HCT116 (cell line): ENCODE data around the gene SOCS1. TPM values are rescaled to one million over a fixed set of nuclear protein-coding genes. Genes with fewer than 3 reads are reported as not detected.

ENCODE experiments used
- ATAC-seq: fragments of 200-7000 bp; cut with Tn5 transposase; 2 replicates; pipeline ENCODE4 v1.9.1; 2020; ENCODE audit warnings: mild to moderate bottlenecking, moderate library complexity
- BruUV-seq: library from RNA; stranded (reverse); fragments of 400-500 nt; replicated peaks from 2 replicates; lab custom pipeline; 2021; lab: Mats Ljungman, UMichigan
- CTCF ChIA-PET: fragments of 300-600 bp; sonication (Branson Sonifier 250); formaldehyde crosslinking; loops from one replicate; lab custom pipeline; 2021; ENCODE audit warnings: antibody characterized with exemption; lab: Charles Lee
- POLR2A ChIA-PET: fragments of 300-600, 350-600 bp; sonication (Branson Sonifier 250); formaldehyde crosslinking; loops from one replicate; lab custom pipeline; 2021; ENCODE audit warnings: antibody characterized with exemption; lab: Charles Lee
- RAD21 ChIA-PET, 2 experiments: fragments of 300-600 bp; sonication (Branson Sonifier 250); formaldehyde crosslinking; loops; one replicate each; lab custom pipeline; 2023; ENCODE audit warnings: low total read pairs in 2 of 2; ENCODE audit not compliant: uncharacterized antibody in 2 of 2, unreplicated experiment in 2 of 2, low non-redundant PET in 1 of 2; lab: Charles Lee
- DNase-seq: peaks from one replicate; pipeline ENCODE4 v3.0.0-alpha.2; 2010; ENCODE audit warnings: low read depth, low spot score
- H2AFZ ChIP-seq: fragments of 200-600 bp; shearing (Covaris generic), sonication (generic); 2 replicates; pipeline ENCODE4 v1.6.1; 2017; ENCODE audit warnings: low read depth, mixed run types, mixed read lengths, antibody characterized with exemption, low read length; ENCODE audit not compliant: poor library complexity, severe bottlenecking
- H3K27ac ChIP-seq: 2 replicates; pipeline ENCODE4 v1.5.1; 2012; ENCODE audit warnings: low read depth, low read length
- H3K27me3 ChIP-seq: fragments of 200-600 bp; sonication (generic); 2 replicates; pipeline ENCODE4 v1.6.1; 2016; ENCODE audit warnings: mixed run types, low read length, mixed read lengths; ENCODE audit not compliant: insufficient read depth
- H3K36me3 ChIP-seq, 2 experiments: fragments of 200-500 bp in 1 of 2; fragments of 200-600 bp in 1 of 2; sonication (Bioruptor generic) in 1 of 2; sonication (generic) in 1 of 2; 2 replicates each; pipeline versions ENCODE4 v1.5.1 to v1.6.1; 2014 to 2016; ENCODE audit warnings: low read length in 2 of 2, inconsistent platforms in 1 of 2, mixed read lengths in 1 of 2, mixed run types in 1 of 2; ENCODE audit not compliant: insufficient read depth in 2 of 2, control insufficient read depth in 1 of 2
- H3K4me1 ChIP-seq, 2 experiments: fragments of 200-600 bp in 1 of 2; sonication (generic) in 1 of 2; 2 replicates each; pipeline versions ENCODE4 v1.5.1 to v1.6.1; 2012 to 2017; ENCODE audit warnings: low read length in 2 of 2, inconsistent platforms in 1 of 2, mild to moderate bottlenecking in 1 of 2, mixed read lengths in 1 of 2, mixed run types in 1 of 2, moderate library complexity in 1 of 2; ENCODE audit not compliant: insufficient read depth in 2 of 2, control insufficient read depth in 1 of 2
- H3K4me2 ChIP-seq: fragments of 200-600 bp; sonication (generic); 2 replicates; pipeline ENCODE4 v1.6.1; 2017; ENCODE audit warnings: mixed run types, low read length, mixed read lengths
- H3K4me3 ChIP-seq, 2 experiments: fragments of 200-600 bp in 1 of 2; sonication (generic) in 1 of 2; replicated peaks in 1 of 2; 2 replicates each; pipeline ENCODE4 v1.5.1; 2011 to 2016; ENCODE audit warnings: low read length in 2 of 2, control low read depth in 1 of 2, low read depth in 1 of 2, mild to moderate bottlenecking in 1 of 2, mixed read lengths in 1 of 2, mixed run types in 1 of 2
- H3K79me2 ChIP-seq: fragments of 200-600 bp; sonication (generic); 2 replicates; pipeline ENCODE4 v1.6.1; 2017; ENCODE audit warnings: mild to moderate bottlenecking, mixed run types, low read length, moderate library complexity, mixed read lengths; ENCODE audit not compliant: insufficient read depth
- H3K9ac ChIP-seq: fragments of 200-600 bp; sonication (generic); 2 replicates; pipeline ENCODE4 v1.6.1; 2016; ENCODE audit warnings: low read length, mixed read lengths
- H3K9me2 ChIP-seq: fragments of 200-600 bp; sonication (generic), shearing (Covaris generic); 2 replicates; pipeline ENCODE4 v1.6.1; 2017; ENCODE audit warnings: mixed run types, mild to moderate bottlenecking, moderate library complexity; ENCODE audit not compliant: insufficient read depth
- H3K9me3 ChIP-seq, 2 experiments: fragments of 200-500 bp in 1 of 2; fragments of 200-600 bp in 1 of 2; sonication (Bioruptor generic) in 1 of 2; sonication (generic) in 1 of 2; 2 replicates each; pipeline ENCODE4 v1.6.1; 2014 to 2017; ENCODE audit warnings: low read length in 2 of 2, mixed read lengths in 2 of 2, inconsistent platforms in 1 of 2, low read depth in 1 of 2, mild to moderate bottlenecking in 1 of 2, mixed run types in 1 of 2, moderate library complexity in 1 of 2; ENCODE audit not compliant: control insufficient read depth in 1 of 2, insufficient read depth in 1 of 2
- H4K20me1 ChIP-seq: fragments of 200-600 bp; sonication (generic), shearing (Covaris generic); 2 replicates; pipeline ENCODE4 v1.6.1; 2017; ENCODE audit warnings: mixed run types, mild to moderate bottlenecking, moderate library complexity; ENCODE audit not compliant: insufficient read depth
- ATF3 ChIP-seq: IDR thresholded peaks from 2 replicates; pipeline ENCODE4 v1.6.1; 2012
- CBX3 ChIP-seq: IDR thresholded peaks from 2 replicates; pipeline ENCODE4 v1.6.1; 2012; ENCODE audit warnings: low read depth
- CEBPB ChIP-seq: IDR thresholded peaks from 2 replicates; pipeline ENCODE4 v1.6.1; 2012; ENCODE audit warnings: low read depth
- CTCF ChIP-seq, 3 experiments: fragments of 200-600 bp in 1 of 3; sonication (generic) in 1 of 3; IDR thresholded peaks in 2 of 3; conservative IDR thresholded peaks in 1 of 3; 2 replicates each; pipeline ENCODE4 v1.5.1; 2012 to 2017; ENCODE audit warnings: low read depth in 2 of 3, low read length in 2 of 3, antibody characterized with exemption in 1 of 3, borderline replicate concordance in 1 of 3, control low read depth in 1 of 3, mild to moderate bottlenecking in 1 of 3, mixed read lengths in 1 of 3, mixed run types in 1 of 3, moderate library complexity in 1 of 3; ENCODE audit not compliant: insufficient read depth in 1 of 3
- ELF1 ChIP-seq: IDR thresholded peaks from 2 replicates; pipeline ENCODE4 v1.6.1; 2012; ENCODE audit warnings: low read depth, borderline replicate concordance
- EZH2 ChIP-seq: fragments of 200-600 bp; sonication (generic); IDR thresholded peaks from 2 replicates; pipeline ENCODE4 v1.6.1; 2017; ENCODE audit warnings: antibody characterized with exemption, mixed run types
- EZH2phosphoT487 ChIP-seq: fragments of 200-600 bp; IDR thresholded peaks from 2 replicates; pipeline ENCODE4 v1.6.1; 2018; ENCODE audit warnings: antibody characterized with exemption, borderline replicate concordance
- FOSL1 ChIP-seq: IDR thresholded peaks from 2 replicates; pipeline ENCODE4 v1.6.1; 2012; ENCODE audit warnings: low read depth
- JUND ChIP-seq: IDR thresholded peaks from 2 replicates; pipeline ENCODE4 v1.6.1; 2012
- POLR2A ChIP-seq: IDR thresholded peaks from 2 replicates; pipeline ENCODE4 v1.7.0; 2011; ENCODE audit warnings: borderline replicate concordance; ENCODE audit not compliant: insufficient read depth, insufficient read length; ENCODE audit errors: extremely low read depth
- POLR2AphosphoS5 ChIP-seq: IDR thresholded peaks from 2 replicates; pipeline ENCODE4 v1.6.1; 2011; ENCODE audit warnings: mild to moderate bottlenecking, low read depth, low read length, moderate library complexity
- SIN3A ChIP-seq: IDR thresholded peaks from 2 replicates; pipeline ENCODE4 v1.6.1; 2012; ENCODE audit warnings: low read depth
- SP1 ChIP-seq: IDR thresholded peaks from 2 replicates; pipeline ENCODE4 v1.6.1; 2012; ENCODE audit warnings: low read depth
- SRF ChIP-seq: IDR thresholded peaks from 2 replicates; pipeline ENCODE4 v1.6.1; 2012; ENCODE audit warnings: low read depth
- YY1 ChIP-seq: IDR thresholded peaks from 2 replicates; pipeline ENCODE4 v1.6.1; 2011; ENCODE audit warnings: low read length, low read depth, moderate library complexity, mild to moderate bottlenecking; ENCODE audit not compliant: insufficient replicate concordance; ENCODE audit errors: extremely low read depth
- ZNF274 ChIP-seq: fragments of 200-500 bp; sonication (Bioruptor generic); IDR thresholded peaks from 2 replicates; pipeline ENCODE4 v1.6.1; 2014; ENCODE audit warnings: mild to moderate bottlenecking, low read depth, low read length, inconsistent platforms
- intact Hi-C: fragments of 100-400 bp; cut with micrococcal nuclease; formaldehyde crosslinking; loops from 2 replicates; pipeline ENCODE4 v1.10.0; 2022
- total RNA-seq: library from RNA; stranded (reverse); gene quantifications from one replicate; pipeline ENCODE4 v1.2.1, GENCODE V29; 2021; ENCODE audit not compliant: unreplicated experiment
- TF ChIP-seq, protein P1 (sequence below): IDR thresholded peaks from 2 replicates; pipeline ENCODE4 v1.6.1; 2012
- TF ChIP-seq, protein P2 (sequence below): IDR thresholded peaks from 2 replicates; pipeline ENCODE4 v1.6.1; 2011; ENCODE audit warnings: mild to moderate bottlenecking, low read length, moderate library complexity; ENCODE audit not compliant: insufficient replicate concordance; ENCODE audit errors: extremely low read depth
- TF ChIP-seq, protein P3 (sequence below): IDR thresholded peaks from 2 replicates; pipeline ENCODE4 v1.6.1; 2012; ENCODE audit warnings: low read depth

SOCS1 gene
- total RNA-seq, 1 experiment from 2014 or later, result 4.9 TPM

DNA sequence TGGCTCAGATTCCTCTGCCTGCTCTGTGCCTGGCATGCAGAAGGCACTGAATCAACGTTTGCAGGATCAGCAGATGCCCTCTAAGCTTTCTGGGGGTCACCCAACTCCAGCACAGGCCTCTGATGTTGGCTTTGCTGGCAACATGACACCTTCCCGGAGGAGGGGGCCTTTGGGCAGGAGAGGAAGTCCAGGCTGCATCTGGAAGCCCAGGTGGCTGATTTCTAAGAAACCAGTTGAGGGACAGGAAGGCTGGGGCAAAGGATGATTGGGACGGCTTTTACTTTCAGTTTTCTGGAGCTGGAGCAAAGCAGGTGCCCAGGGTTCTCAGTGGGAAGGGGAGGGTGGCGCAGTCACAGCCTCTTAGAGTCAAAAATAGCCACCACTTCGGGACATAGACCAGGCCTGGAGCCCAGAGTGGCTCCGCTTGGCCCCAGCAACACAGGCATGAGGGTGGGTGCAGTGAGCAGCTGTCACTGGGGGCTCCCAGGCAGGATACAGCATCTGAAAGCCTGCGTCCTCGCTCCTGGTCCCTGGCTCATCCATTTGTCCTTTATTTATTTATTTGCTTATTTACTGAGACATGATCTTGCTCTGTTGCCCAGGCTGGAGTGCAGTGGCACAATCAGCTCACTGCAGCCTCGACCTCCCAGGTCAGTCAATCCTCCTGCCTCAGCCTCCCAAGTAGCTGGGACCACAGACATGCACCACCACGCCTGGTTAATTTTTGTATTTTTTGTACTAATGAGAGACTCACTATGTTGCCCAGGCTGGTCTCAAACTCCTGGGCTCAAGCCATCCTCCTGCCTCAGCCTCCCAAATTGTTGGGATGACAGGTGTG, 15.1 kb downstream of the SOCS1 start:
- ATAC-seq (no peak), DNase-seq (no peak)
- Histone ChIP-seq H3K4me3 (no peak overlapping the region), H3K27me3 (no peaks in the 10 kb centered on the region), H3K79me2 (no peaks in the 10 kb centered on the region), H3K27ac (no peak overlapping the region), H3K4me2 (no peak overlapping the region), H3K9me3 (no peaks in the 10 kb centered on the region), H3K4me1 (peaks cover 0 to 13% of the 10 kb centered on the region in 2 experiments; a peak in 2 of 4 replicates), H2AFZ (no peak overlapping the region), H3K36me3 (no peaks in the 10 kb centered on the region), H3K9me2 (no peaks in the 10 kb centered on the region), H4K20me1 (no peaks in the 10 kb centered on the region), H3K9ac (no peak overlapping the region)
- RAD21 ChIA-PET, result no interaction called here
- no peak for TF ChIP-seq SIN3A
- no peak for TF ChIP-seq YY1
- no peak for TF ChIP-seq CBX3
- TF ChIP-seq EZH2, result no peak
- TF ChIP-seq CTCF (IDR thresholded peaks at IDR 0.05 in 2 of 3, conservative IDR thresholded peaks at IDR 0.05 in 1 of 3; ENCODE audit: borderline replicate concordance in 1 of 3, insufficient read depth in 1 of 3, low read depth in 2 of 3, low read length in 2 of 3), result no peak
- TF ChIP-seq, protein P1, sequence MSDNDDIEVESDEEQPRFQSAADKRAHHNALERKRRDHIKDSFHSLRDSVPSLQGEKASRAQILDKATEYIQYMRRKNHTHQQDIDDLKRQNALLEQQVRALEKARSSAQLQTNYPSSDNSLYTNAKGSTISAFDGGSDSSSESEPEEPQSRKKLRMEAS, result no peak
- TF ChIP-seq POLR2AphosphoS5, result no peak
- TF ChIP-seq CEBPB, result no peak
- TF ChIP-seq EZH2phosphoT487, result no peak
- no peak for TF ChIP-seq POLR2A
- TF ChIP-seq ELF1, result no peak
- no peak for TF ChIP-seq FOSL1
- TF ChIP-seq JUND, result no peak
- TF ChIP-seq ZNF274, result no peak
- no peak for TF ChIP-seq SRF
- TF ChIP-seq SP1, result no peak
- TF ChIP-seq ATF3, result no peak
- TF ChIP-seq, protein P2, sequence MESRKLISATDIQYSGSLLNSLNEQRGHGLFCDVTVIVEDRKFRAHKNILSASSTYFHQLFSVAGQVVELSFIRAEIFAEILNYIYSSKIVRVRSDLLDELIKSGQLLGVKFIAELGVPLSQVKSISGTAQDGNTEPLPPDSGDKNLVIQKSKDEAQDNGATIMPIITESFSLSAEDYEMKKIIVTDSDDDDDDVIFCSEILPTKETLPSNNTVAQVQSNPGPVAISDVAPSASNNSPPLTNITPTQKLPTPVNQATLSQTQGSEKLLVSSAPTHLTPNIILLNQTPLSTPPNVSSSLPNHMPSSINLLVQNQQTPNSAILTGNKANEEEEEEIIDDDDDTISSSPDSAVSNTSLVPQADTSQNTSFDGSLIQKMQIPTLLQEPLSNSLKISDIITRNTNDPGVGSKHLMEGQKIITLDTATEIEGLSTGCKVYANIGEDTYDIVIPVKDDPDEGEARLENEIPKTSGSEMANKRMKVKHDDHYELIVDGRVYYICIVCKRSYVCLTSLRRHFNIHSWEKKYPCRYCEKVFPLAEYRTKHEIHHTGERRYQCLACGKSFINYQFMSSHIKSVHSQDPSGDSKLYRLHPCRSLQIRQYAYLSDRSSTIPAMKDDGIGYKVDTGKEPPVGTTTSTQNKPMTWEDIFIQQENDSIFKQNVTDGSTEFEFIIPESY, result no peak
- TF ChIP-seq, protein P3, sequence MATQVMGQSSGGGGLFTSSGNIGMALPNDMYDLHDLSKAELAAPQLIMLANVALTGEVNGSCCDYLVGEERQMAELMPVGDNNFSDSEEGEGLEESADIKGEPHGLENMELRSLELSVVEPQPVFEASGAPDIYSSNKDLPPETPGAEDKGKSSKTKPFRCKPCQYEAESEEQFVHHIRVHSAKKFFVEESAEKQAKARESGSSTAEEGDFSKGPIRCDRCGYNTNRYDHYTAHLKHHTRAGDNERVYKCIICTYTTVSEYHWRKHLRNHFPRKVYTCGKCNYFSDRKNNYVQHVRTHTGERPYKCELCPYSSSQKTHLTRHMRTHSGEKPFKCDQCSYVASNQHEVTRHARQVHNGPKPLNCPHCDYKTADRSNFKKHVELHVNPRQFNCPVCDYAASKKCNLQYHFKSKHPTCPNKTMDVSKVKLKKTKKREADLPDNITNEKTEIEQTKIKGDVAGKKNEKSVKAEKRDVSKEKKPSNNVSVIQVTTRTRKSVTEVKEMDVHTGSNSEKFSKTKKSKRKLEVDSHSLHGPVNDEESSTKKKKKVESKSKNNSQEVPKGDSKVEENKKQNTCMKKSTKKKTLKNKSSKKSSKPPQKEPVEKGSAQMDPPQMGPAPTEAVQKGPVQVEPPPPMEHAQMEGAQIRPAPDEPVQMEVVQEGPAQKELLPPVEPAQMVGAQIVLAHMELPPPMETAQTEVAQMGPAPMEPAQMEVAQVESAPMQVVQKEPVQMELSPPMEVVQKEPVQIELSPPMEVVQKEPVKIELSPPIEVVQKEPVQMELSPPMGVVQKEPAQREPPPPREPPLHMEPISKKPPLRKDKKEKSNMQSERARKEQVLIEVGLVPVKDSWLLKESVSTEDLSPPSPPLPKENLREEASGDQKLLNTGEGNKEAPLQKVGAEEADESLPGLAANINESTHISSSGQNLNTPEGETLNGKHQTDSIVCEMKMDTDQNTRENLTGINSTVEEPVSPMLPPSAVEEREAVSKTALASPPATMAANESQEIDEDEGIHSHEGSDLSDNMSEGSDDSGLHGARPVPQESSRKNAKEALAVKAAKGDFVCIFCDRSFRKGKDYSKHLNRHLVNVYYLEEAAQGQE, result no peak
- CTCF ChIA-PET, result no interaction called here
- intact Hi-C loops, result no loop called here
- POLR2A ChIA-PET, result no interaction called here
- no TSS peak for BruUV-seq
